ENCODE measurements around the gene SYNM.
"Not testable (repeated sequence)": the region's sequence is repeated elsewhere in the genome, so short reads cannot be mapped to it uniquely, and the experiment has no call there.

The SYNM gene

DNA sequence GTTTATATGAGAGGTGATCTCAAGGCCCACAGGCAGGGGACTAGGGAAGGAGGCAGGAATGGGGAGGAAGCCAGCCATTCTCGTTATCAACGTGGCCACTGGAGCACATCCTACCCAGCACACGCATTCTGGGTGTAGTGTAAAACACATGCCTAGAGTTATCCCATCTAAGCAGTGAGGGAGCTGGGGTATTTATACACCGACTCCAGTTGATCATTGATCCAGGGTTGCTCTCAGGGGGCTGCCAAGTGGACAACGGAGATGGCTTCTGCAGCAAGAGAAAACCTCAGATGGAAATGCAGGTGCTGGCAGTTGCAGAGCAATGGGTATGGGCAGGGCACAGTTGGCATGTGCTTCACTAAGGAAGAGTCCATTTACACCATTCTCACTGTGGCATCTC is 30.4 kb upstream of the SYNM start (continued):
- TF ChIP-seq, protein P1, sequence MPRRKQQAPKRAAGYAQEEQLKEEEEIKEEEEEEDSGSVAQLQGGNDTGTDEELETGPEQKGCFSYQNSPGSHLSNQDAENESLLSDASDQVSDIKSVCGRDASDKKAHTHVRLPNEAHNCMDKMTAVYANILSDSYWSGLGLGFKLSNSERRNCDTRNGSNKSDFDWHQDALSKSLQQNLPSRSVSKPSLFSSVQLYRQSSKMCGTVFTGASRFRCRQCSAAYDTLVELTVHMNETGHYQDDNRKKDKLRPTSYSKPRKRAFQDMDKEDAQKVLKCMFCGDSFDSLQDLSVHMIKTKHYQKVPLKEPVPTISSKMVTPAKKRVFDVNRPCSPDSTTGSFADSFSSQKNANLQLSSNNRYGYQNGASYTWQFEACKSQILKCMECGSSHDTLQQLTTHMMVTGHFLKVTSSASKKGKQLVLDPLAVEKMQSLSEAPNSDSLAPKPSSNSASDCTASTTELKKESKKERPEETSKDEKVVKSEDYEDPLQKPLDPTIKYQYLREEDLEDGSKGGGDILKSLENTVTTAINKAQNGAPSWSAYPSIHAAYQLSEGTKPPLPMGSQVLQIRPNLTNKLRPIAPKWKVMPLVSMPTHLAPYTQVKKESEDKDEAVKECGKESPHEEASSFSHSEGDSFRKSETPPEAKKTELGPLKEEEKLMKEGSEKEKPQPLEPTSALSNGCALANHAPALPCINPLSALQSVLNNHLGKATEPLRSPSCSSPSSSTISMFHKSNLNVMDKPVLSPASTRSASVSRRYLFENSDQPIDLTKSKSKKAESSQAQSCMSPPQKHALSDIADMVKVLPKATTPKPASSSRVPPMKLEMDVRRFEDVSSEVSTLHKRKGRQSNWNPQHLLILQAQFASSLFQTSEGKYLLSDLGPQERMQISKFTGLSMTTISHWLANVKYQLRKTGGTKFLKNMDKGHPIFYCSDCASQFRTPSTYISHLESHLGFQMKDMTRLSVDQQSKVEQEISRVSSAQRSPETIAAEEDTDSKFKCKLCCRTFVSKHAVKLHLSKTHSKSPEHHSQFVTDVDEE (CRISPR knock-in tag; IDR thresholded peaks at IDR 0.05) = no peak
- TF ChIP-seq GLIS3 (CRISPR knock-in tag; IDR thresholded peaks at IDR 0.05) (no peak), RARB (CRISPR knock-in tag; IDR thresholded peaks at IDR 0.05) (no peak), OSR1 (CRISPR knock-in tag; IDR thresholded peaks at IDR 0.05) (no peak), ISL1 (CRISPR knock-in tag; IDR thresholded peaks at IDR 0.05) (no peak)

DNA sequence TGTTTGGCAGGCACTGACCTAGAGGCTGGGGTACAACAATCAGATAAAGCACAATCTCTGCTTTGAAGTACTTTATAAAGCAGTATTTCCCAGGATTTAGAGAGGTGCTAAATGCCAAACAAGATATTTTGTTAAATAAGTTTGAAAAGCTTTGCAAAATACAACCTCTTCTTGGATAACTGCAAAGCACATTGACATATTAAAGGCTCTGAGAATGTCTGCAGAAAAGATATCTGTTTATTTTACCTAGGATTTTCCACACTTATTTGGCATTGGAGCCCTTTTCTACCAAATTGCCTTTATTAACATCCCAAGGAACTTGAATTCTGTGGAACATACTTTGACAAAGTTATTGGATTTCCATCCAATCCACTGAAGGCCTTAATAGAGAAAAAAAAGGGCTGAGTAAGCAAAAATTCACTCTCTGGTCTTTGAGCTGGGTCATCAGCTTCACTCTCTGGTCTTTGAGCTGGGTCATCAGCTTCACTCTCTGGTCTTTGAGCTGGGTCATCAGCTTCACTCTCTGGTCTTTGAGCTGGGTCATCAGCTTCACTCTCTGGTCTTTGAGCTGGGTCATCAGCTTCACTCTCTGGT is 29.7 kb upstream of the SYNM start:
- ATAC-seq = not testable (repeated sequence)

DNA sequence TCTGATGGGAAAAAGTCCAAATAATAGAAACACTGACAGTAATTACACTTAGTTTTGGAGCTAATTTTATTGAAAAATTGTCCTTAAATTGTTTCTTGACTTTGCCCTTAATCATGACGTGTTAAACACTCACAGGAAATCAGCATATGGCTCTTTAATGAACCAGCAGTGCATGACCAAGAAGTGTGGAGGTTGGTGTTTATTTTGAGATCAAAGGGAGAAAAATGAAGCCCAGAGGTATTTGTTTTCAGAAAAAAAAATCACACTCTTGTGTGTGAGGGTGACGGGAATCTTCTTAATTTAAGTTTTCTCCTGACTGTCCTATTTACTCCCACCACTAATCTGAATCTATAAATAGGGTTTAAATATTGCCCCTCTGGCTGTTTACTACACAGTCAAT is 28.8 kb upstream of the SYNM start:
- no peak; the same call in 1 of the 3 replicates for ATAC-seq
- TF ChIP-seq ARNTL (CRISPR knock-in tag; IDR thresholded peaks at IDR 0.05; ENCODE audit: borderline replicate concordance, low read depth) (no peak), CSDC2 (CRISPR knock-in tag; IDR thresholded peaks at IDR 0.05) (no peak), ISL1 (CRISPR knock-in tag; IDR thresholded peaks at IDR 0.05) (no peak), BACH2 (CRISPR knock-in tag; IDR thresholded peaks at IDR 0.05; ENCODE audit: borderline replicate concordance) (no peak), ZFP3 (CRISPR knock-in tag; IDR thresholded peaks at IDR 0.05) (no peak), ZC3H10 (CRISPR knock-in tag; IDR thresholded peaks at IDR 0.05) (no peak), ZNF70 (CRISPR knock-in tag; IDR thresholded peaks at IDR 0.05) (no peak), TOX (CRISPR knock-in tag; IDR thresholded peaks at IDR 0.05; ENCODE audit: borderline replicate concordance) (no peak), ZNF565 (CRISPR knock-in tag; conservative IDR thresholded peaks at IDR 0.05; ENCODE audit: low read depth) (no peak), OSR1 (CRISPR knock-in tag; IDR thresholded peaks at IDR 0.05) (no peak)
- TF ChIP-seq, protein P2, sequence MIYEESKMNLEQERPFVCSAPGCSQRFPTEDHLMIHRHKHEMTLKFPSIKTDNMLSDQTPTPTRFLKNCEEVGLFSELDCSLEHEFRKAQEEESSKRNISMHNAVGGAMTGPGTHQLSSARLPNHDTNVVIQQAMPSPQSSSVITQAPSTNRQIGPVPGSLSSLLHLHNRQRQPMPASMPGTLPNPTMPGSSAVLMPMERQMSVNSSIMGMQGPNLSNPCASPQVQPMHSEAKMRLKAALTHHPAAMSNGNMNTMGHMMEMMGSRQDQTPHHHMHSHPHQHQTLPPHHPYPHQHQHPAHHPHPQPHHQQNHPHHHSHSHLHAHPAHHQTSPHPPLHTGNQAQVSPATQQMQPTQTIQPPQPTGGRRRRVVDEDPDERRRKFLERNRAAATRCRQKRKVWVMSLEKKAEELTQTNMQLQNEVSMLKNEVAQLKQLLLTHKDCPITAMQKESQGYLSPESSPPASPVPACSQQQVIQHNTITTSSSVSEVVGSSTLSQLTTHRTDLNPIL (CRISPR knock-in tag; IDR thresholded peaks at IDR 0.05; ENCODE audit: low read depth) = no peak
- TF ChIP-seq, protein P3, sequence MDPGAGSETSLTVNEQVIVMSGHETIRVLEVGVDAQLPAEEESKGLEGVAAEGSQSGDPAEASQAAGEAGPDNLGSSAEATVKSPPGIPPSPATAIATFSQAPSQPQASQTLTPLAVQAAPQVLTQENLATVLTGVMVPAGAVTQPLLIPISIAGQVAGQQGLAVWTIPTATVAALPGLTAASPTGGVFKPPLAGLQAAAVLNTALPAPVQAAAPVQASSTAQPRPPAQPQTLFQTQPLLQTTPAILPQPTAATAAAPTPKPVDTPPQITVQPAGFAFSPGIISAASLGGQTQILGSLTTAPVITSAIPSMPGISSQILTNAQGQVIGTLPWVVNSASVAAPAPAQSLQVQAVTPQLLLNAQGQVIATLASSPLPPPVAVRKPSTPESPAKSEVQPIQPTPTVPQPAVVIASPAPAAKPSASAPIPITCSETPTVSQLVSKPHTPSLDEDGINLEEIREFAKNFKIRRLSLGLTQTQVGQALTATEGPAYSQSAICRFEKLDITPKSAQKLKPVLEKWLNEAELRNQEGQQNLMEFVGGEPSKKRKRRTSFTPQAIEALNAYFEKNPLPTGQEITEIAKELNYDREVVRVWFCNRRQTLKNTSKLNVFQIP (CRISPR knock-in tag; IDR thresholded peaks at IDR 0.05; ENCODE audit: borderline replicate concordance, low read depth) = no peak
- TF ChIP-seq, protein P4, sequence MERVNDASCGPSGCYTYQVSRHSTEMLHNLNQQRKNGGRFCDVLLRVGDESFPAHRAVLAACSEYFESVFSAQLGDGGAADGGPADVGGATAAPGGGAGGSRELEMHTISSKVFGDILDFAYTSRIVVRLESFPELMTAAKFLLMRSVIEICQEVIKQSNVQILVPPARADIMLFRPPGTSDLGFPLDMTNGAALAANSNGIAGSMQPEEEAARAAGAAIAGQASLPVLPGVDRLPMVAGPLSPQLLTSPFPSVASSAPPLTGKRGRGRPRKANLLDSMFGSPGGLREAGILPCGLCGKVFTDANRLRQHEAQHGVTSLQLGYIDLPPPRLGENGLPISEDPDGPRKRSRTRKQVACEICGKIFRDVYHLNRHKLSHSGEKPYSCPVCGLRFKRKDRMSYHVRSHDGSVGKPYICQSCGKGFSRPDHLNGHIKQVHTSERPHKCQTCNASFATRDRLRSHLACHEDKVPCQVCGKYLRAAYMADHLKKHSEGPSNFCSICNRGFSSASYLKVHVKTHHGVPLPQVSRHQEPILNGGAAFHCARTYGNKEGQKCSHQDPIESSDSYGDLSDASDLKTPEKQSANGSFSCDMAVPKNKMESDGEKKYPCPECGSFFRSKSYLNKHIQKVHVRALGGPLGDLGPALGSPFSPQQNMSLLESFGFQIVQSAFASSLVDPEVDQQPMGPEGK (CRISPR knock-in tag; IDR thresholded peaks at IDR 0.05; ENCODE audit: borderline replicate concordance) = no peak

DNA sequence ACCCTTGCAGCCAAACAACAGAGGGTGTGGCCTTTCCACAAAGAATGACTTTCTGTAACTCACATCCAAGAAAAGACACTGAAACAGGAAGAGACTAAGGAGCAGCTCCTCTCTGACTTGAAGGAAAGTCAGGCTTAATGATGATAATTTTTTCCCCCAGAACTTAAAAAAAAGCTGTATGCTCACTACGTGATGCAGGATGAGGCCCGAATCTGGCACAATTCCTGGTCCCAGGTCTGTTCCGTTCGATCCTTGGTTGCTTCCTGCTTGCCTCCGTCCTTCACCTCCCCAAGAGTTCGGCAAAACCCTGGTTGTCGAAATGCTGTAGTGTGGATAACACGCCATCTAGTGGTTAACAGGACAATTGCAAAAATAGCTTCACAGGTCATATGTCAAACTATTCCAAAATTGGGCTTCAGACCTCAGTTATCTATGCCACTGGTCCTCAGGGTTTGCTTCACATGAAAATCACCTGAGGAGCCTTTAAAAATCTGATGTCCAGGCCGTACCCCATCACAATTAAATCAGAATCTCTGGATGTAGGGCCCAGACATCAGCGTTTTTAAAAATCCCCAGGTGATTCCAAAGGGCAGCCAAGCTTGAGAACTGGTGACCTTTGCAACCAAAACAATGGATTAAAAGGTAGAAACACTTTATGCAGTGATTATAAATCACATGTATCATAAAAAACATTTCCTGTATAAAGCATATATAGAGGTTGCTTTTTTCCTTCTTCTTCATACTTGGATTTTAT is 28.1 kb upstream of the SYNM start:
- ATAC-seq = peak; percentile 94
- TF ChIP-seq ZNF70 (CRISPR knock-in tag; IDR thresholded peaks at IDR 0.05) (peak; percentile 83; the same call in 1 of the 2 replicates), ISL1 (CRISPR knock-in tag; IDR thresholded peaks at IDR 0.05) (no peak), ESRRG (CRISPR knock-in tag; IDR thresholded peaks at IDR 0.05) (no peak), ZFP3 (CRISPR knock-in tag; IDR thresholded peaks at IDR 0.05) (no peak), ZNF8 (CRISPR knock-in tag; IDR thresholded peaks at IDR 0.05) (no peak)
- TF ChIP-seq, protein P1 (CRISPR knock-in tag; IDR thresholded peaks at IDR 0.05) = no peak

Measured in SK-N-SH treated with all-trans-retinoic acid at 6 μM for 48 hours (cell line).